Stomach smooth muscle (tissue), 2 donors: ENCODE measurements around the gene BTBD9.

ENCODE experiments used
- H3K27ac ChIP-seq: one replicate; pipeline ENCODE4 v1.7.0; 2013; ENCODE audit warnings: mild to moderate bottlenecking, low read length, inconsistent platforms
- H3K27me3 ChIP-seq, 2 donors: one replicate each; pipeline ENCODE4 v1.7.0; 2013; ENCODE audit warnings: low read length in 2 of 2; ENCODE audit not compliant: insufficient read depth in 2 of 2, control insufficient read depth in 1 of 2
- H3K36me3 ChIP-seq, 2 donors: one replicate each; pipeline ENCODE4 v1.7.0; 2013; ENCODE audit warnings: low read length in 2 of 2; ENCODE audit not compliant: control insufficient read depth in 2 of 2, insufficient read depth in 2 of 2
- H3K4me1 ChIP-seq: one replicate; pipeline ENCODE4 v1.7.0; 2013; ENCODE audit warnings: low read length; ENCODE audit not compliant: control insufficient read depth, insufficient read depth
- H3K4me3 ChIP-seq, 2 donors: one replicate each; pipeline ENCODE4 v1.7.0; 2013; ENCODE audit warnings: low read length in 2 of 2
- H3K9ac ChIP-seq, 2 donors: one replicate each; pipeline ENCODE4 v1.7.0; 2013; ENCODE audit warnings: low read length in 2 of 2, mild to moderate bottlenecking in 1 of 2
- H3K9me3 ChIP-seq, 2 donors: one replicate each; pipeline ENCODE4 v1.7.0; 2013; ENCODE audit warnings: low read length in 2 of 2; ENCODE audit not compliant: control insufficient read depth in 2 of 2
- donor health status: healthy.
- donor health status: Pancreatic carcinoma.

The BTBD9 gene

GRCh38 chr6:38173909-38174308 is 465.8 kb downstream of the BTBD9 start:
- Histone ChIP-seq H3K36me3 (peaks cover 0 to 6% of the 10 kb centered on the region in 2 donors), H3K27ac (no peak overlapping the region), H3K27me3 (no peaks in the 10 kb centered on the region), H3K4me1 (peaks cover 10% of the 10 kb centered on the region), H3K9ac (no peak overlapping the region), H3K4me3 (no peak overlapping the region), H3K9me3 (no peaks in the 10 kb centered on the region)

GRCh38 chr6:38172739-38173410 is 466.9 kb downstream of the BTBD9 start:
- H3K4me1 ChIP-seq = peaks cover 10% of the 10 kb centered on the region
- H3K27ac ChIP-seq = no peak overlapping the region

GRCh38 chr6:38171997-38172738 is 467.6 kb downstream of the BTBD9 start:
- peaks cover 10% of the 10 kb centered on the region for H3K4me1 ChIP-seq

More at GRCh38 chr6:38172739-38173410, 466.9 kb downstream of the BTBD9 start:
- Histone ChIP-seq H3K9me3 (no peaks in the 10 kb centered on the region), H3K36me3 (peaks cover 0 to 6% of the 10 kb centered on the region in 2 donors), H3K4me3 (no peak overlapping the region), H3K9ac (no peak overlapping the region), H3K27me3 (no peaks in the 10 kb centered on the region)

GRCh38 chr6:38170666-38171355 is 468.9 kb downstream of the BTBD9 start:
- Histone ChIP-seq H3K36me3 (peaks cover 0 to 6% of the 10 kb centered on the region in 2 donors), H3K4me1 (peaks cover 10% of the 10 kb centered on the region), H3K27ac (no peak overlapping the region), H3K9me3 (no peaks in the 10 kb centered on the region), H3K9ac (no peak overlapping the region), H3K27me3 (no peaks in the 10 kb centered on the region), H3K4me3 (no peak overlapping the region)

More at GRCh38 chr6:38171997-38172738, 467.6 kb downstream of the BTBD9 start:
- Histone ChIP-seq H3K36me3 (peaks cover 0 to 6% of the 10 kb centered on the region in 2 donors), H3K9ac (no peak overlapping the region), H3K27ac (no peak overlapping the region), H3K4me3 (no peak overlapping the region), H3K9me3 (no peaks in the 10 kb centered on the region), H3K27me3 (no peaks in the 10 kb centered on the region)

GRCh38 chr6:38169977-38170526 is 469.7 kb downstream of the BTBD9 start:
- Histone ChIP-seq H3K4me3 (no peak overlapping the region), H3K36me3 (peaks cover 0 to 6% of the 10 kb centered on the region in 2 donors), H3K4me1 (peaks cover 10% of the 10 kb centered on the region), H3K27ac (no peak overlapping the region), H3K27me3 (no peaks in the 10 kb centered on the region), H3K9ac (no peak overlapping the region), H3K9me3 (no peaks in the 10 kb centered on the region)

- no peak overlapping the region for H3K9ac ChIP-seq
- H3K27ac ChIP-seq = no peak overlapping the region
- H3K36me3 ChIP-seq = peaks cover 0 to 4% of the 10 kb centered on the region in 2 donors
- H3K4me1 ChIP-seq = peaks cover 10% of the 10 kb centered on the region
- H3K9me3 ChIP-seq = no peaks in the 10 kb centered on the region
- H3K27me3 ChIP-seq = no peaks in the 10 kb centered on the region
- H3K4me3 ChIP-seq = no peak overlapping the region
Observed at GRCh38 chr6:38169221-38169976, 470.3 kb downstream of the BTBD9 start.

- H3K4me3 ChIP-seq = no peak overlapping the region
- no peak overlapping the region for H3K27ac ChIP-seq
- H3K36me3 ChIP-seq = no peaks in the 10 kb centered on the region
- H3K9me3 ChIP-seq = no peaks in the 10 kb centered on the region
- H3K9ac ChIP-seq = no peak overlapping the region
- peaks cover 10% of the 10 kb centered on the region for H3K4me1 ChIP-seq
- H3K27me3 ChIP-seq = no peaks in the 10 kb centered on the region
Observed at GRCh38 chr6:38168699-38169098, 471.0 kb downstream of the BTBD9 start.

GRCh38 chr6:38168126-38168525 is 471.6 kb downstream of the BTBD9 start:
- peaks cover 10% of the 10 kb centered on the region for H3K4me1 ChIP-seq
- no peak overlapping the region for H3K4me3 ChIP-seq
- no peaks in the 10 kb centered on the region for H3K9me3 ChIP-seq
- no peaks in the 10 kb centered on the region for H3K36me3 ChIP-seq
- no peaks in the 10 kb centered on the region for H3K27me3 ChIP-seq
- H3K27ac ChIP-seq = no peak overlapping the region
- no peak overlapping the region for H3K9ac ChIP-seq

GRCh38 chr6:38167598-38167997 is 472.1 kb downstream of the BTBD9 start:
- H3K36me3 ChIP-seq = no peaks in the 10 kb centered on the region
- peaks cover 10% of the 10 kb centered on the region for H3K4me1 ChIP-seq
- no peaks in the 10 kb centered on the region for H3K9me3 ChIP-seq
- H3K9ac ChIP-seq = no peak overlapping the region
- H3K27ac ChIP-seq = no peak overlapping the region
- no peaks in the 10 kb centered on the region for H3K27me3 ChIP-seq
- no peak overlapping the region for H3K4me3 ChIP-seq
